Measurements from ENCODE around the gene ZNRF3. TPM values are rescaled to one million over a fixed set of nuclear protein-coding genes. Genes with fewer than 3 reads are reported as not detected.

The ZNRF3 gene
- total RNA-seq, 2 experiments from 2014 or later, result 0.40 to 0.58 TPM

GRCh38 chr22:29096736-29097669, 213.6 kb downstream of the ZNRF3 start:
- H3K9me3 Mint-ChIP-seq, result no peaks in the 10 kb centered on the region
- ChIA-PET POLR2A (no interaction called here), CTCF (no interaction called here)
- no peak for DNase-seq
- H3K27me3 Mint-ChIP-seq, result peaks cover 16% of the 10 kb centered on the region
- H3K27ac Mint-ChIP-seq, result no peak overlapping the region
- H3K4me1 Mint-ChIP-seq, result no peaks in the 10 kb centered on the region
- H3K36me3 Mint-ChIP-seq (ENCODE audit: low read depth), result no peaks in the 10 kb centered on the region
- H3K4me3 Mint-ChIP-seq, result no peak overlapping the region

- Mint-ChIP-seq H3K4me1 (no peaks in the 10 kb centered on the region), H3K9me3 (no peaks in the 10 kb centered on the region), H3K36me3 (ENCODE audit: low read depth) (no peaks in the 10 kb centered on the region), H3K27ac (no peak overlapping the region), H3K27me3 (peaks cover 16% of the 10 kb centered on the region), H3K4me3 (no peak overlapping the region)
- POLR2A ChIA-PET, result no interaction called here
- CTCF ChIA-PET, result no interaction called here
- DNase-seq, result no peak
Observed at GRCh38 chr22:29098296-29098695, 214.9 kb downstream of the ZNRF3 start.

GRCh38 chr22:29102300-29102699, 218.9 kb downstream of the ZNRF3 start:
- POLR2A ChIA-PET, result no interaction called here
- Mint-ChIP-seq H3K27ac (no peak overlapping the region), H3K4me3 (no peak overlapping the region), H3K9me3 (no peaks in the 10 kb centered on the region), H3K36me3 (ENCODE audit: low read depth) (no peaks in the 10 kb centered on the region), H3K27me3 (peaks cover 14% of the 10 kb centered on the region), H3K4me1 (no peaks in the 10 kb centered on the region)
- no peak for DNase-seq
- CTCF ChIA-PET, result no interaction called here

GRCh38 chr22:29103121-29103520, 219.7 kb downstream of the ZNRF3 start:
- Mint-ChIP-seq H3K27me3 (peaks cover 14% of the 10 kb centered on the region), H3K4me3 (no peak overlapping the region), H3K9me3 (no peaks in the 10 kb centered on the region), H3K36me3 (ENCODE audit: low read depth) (no peaks in the 10 kb centered on the region), H3K27ac (no peak overlapping the region), H3K4me1 (no peaks in the 10 kb centered on the region)
- ChIA-PET CTCF (interaction anchor here (0.6 to 1.1 kb wide), 3 partner anchors 51 to 255 kb away, joined by 3 to 4 read pairs (median 3); no protein-coding TSS in a partner anchor), POLR2A (no interaction called here)
- no peak for DNase-seq

GRCh38 chr22:29105468-29105867, 222.1 kb downstream of the ZNRF3 start:
- Mint-ChIP-seq H3K4me3 (no peak overlapping the region), H3K27ac (no peak overlapping the region), H3K27me3 (peaks cover 23% of the 10 kb centered on the region), H3K36me3 (ENCODE audit: low read depth) (no peaks in the 10 kb centered on the region), H3K9me3 (no peaks in the 10 kb centered on the region), H3K4me1 (no peaks in the 10 kb centered on the region)
- ChIA-PET POLR2A (no interaction called here), CTCF (no interaction called here)
- no peak for DNase-seq

GRCh38 chr22:29106839-29107238, 223.5 kb downstream of the ZNRF3 start:
- H3K9me3 Mint-ChIP-seq, result no peaks in the 10 kb centered on the region
- CTCF ChIA-PET, result interaction anchor here (0.7 to 0.8 kb wide), 2 partner anchors 26 to 139 kb away, joined by 3 to 5 read pairs; no protein-coding TSS in a partner anchor

More at GRCh38 chr22:29106839-29107238, 223.5 kb downstream of the ZNRF3 start:
- H3K27me3 Mint-ChIP-seq, result peaks cover 26% of the 10 kb centered on the region
- no peak overlapping the region for H3K27ac Mint-ChIP-seq
- POLR2A ChIA-PET, result no interaction called here
- no peak for DNase-seq
- no peaks in the 10 kb centered on the region for H3K36me3 Mint-ChIP-seq (ENCODE audit: low read depth)
- H3K4me3 Mint-ChIP-seq, result no peak overlapping the region
- no peaks in the 10 kb centered on the region for H3K4me1 Mint-ChIP-seq

Other genes with a start within 250 kb of the ZNRF3 start
- 1 to 10 TPM in 1 of 2 experiments, under 1 TPM in 1; 0.93 to 1.4 TPM for gene TTC28, start 203.7 kb upstream of the ZNRF3 start, total RNA-seq
- gene CHEK2, start 141.8 kb upstream of the ZNRF3 start, total RNA-seq, result 10 to 100 TPM; 38.7 to 39.8 TPM
- gene HSCB, start 141.5 kb upstream of the ZNRF3 start, total RNA-seq, result 10 to 100 TPM; 14.4 to 16.1 TPM
- 10 to 100 TPM; 33.6 to 35.2 TPM for gene CCDC117, start 110.9 kb upstream of the ZNRF3 start, total RNA-seq
- gene XBP1, start 83.0 kb upstream of the ZNRF3 start, total RNA-seq, result 100 to 1,000 TPM; 263 to 266 TPM
- gene C22orf31, start 178.3 kb downstream of the ZNRF3 start, total RNA-seq, result not detected
- gene KREMEN1, start 189.5 kb downstream of the ZNRF3 start, total RNA-seq, result not detected